H1 (cell line): ENCODE measurements around the gene CORO7. TPM values are rescaled to one million over a fixed set of nuclear protein-coding genes. Genes with fewer than 3 reads are reported as not detected.

ENCODE experiments used
- EGR1 ChIP-seq: IDR thresholded peaks from 2 replicates; pipeline ENCODE4 v1.6.1; 2011; ENCODE audit warnings: low read depth, low read length, borderline replicate concordance
- EZH2 ChIP-seq: fragments of 200-600 bp; sonication (generic); IDR thresholded peaks from 2 replicates; pipeline ENCODE4 v1.7.1; 2012; ENCODE audit warnings: low read depth, mild to moderate bottlenecking, moderate library complexity, low read length, inconsistent platforms; ENCODE audit not compliant: severe bottlenecking
- NRF1 ChIP-seq: IDR thresholded peaks from 2 replicates; pipeline ENCODE4 v1.6.1; 2011; ENCODE audit warnings: mild to moderate bottlenecking, low read depth, low read length, improper control_type of control experiment
- PHF8 ChIP-seq: fragments of 200-600 bp; sonication (generic); conservative IDR thresholded peaks from 2 replicates; pipeline ENCODE4 v1.7.1; 2012; ENCODE audit warnings: low read depth, mild to moderate bottlenecking, inconsistent platforms, low read length, moderate library complexity
- POLR2A ChIP-seq, 2 experiments: IDR thresholded peaks; 1 replicate in 1 of 2; 2 replicates in 1 of 2; pipeline ENCODE4 v1.6.1; 2011; ENCODE audit warnings: low read depth in 2 of 2, low read length in 2 of 2, mild to moderate bottlenecking in 2 of 2; ENCODE audit errors: control extremely low read depth in 1 of 2
- POLR2AphosphoS5 ChIP-seq: IDR thresholded peaks from 2 replicates; pipeline ENCODE4 v1.6.1; 2011; ENCODE audit warnings: low read depth, low read length
- RBBP5 ChIP-seq: IDR thresholded peaks from 2 replicates; pipeline ENCODE4 v1.7.1; 2012; ENCODE audit warnings: low read depth, mild to moderate bottlenecking, inconsistent platforms, low read length, moderate library complexity, borderline replicate concordance
- TAF1 ChIP-seq: IDR thresholded peaks from 2 replicates; pipeline ENCODE4 v1.6.1; 2011; ENCODE audit warnings: mild to moderate bottlenecking, low read depth, low read length
- TBP ChIP-seq: IDR thresholded peaks from 2 replicates; pipeline ENCODE4 v1.6.1; 2011; ENCODE audit warnings: low read depth, low read length, improper control_type of control experiment
- polyA plus RNA-seq, 7 experiments: library from polyadenylated mRNA; depleted of rRNA in 3 of 7; stranded (reverse) in 5 of 7; unstranded in 2 of 7; fragments of >200 nt in 5 of 7; fragments of 200-250 nt in 2 of 7; gene quantifications; 1 replicate in 5 of 7; 2 replicates in 1 of 7; 4 replicates in 1 of 7; pipeline versions ENCODE4 v1.2.1 to v1.2.3, GENCODE V29; 2011 to 2013; ENCODE audit warnings: missing spikeins in 2 of 7, mixed read lengths in 2 of 7
- total RNA-seq: library from RNA; stranded (reverse); fragmentation: NEBNext Ultra II Directional; extraction: Animal tissue kit (Norgen Biotek cat#: 25700); gene quantifications from 2 replicates; pipeline ENCODE4 v1.2.1, GENCODE V29; 2021

The CORO7 gene
- total and polyA plus RNA-seq, 2 of the 8 experiments (the other 6 are each of a cell fraction or from before 2014, with no cell fraction given): 25.2 to 29.8 TPM

- TF ChIP-seq PHF8: peak; percentile 69
- TF ChIP-seq NRF1: peak; percentile 96
- peak; percentile 79 for TF ChIP-seq TAF1
- 0 out of 2 replicates have a peak, but pooled peaks have one; percentile 69 for TF ChIP-seq RBBP5
- no peak for TF ChIP-seq EGR1
- no peak for TF ChIP-seq EZH2
- TF ChIP-seq POLR2A (IDR thresholded peaks at IDR 0.05; ENCODE audit: control extremely low read depth in 1 of 2, low read depth in 2 of 2, low read length in 2 of 2): peak in 1 of 2 experiments; percentile 76; a peak in 2 of 3 replicates
- peak; percentile 79 for TF ChIP-seq POLR2AphosphoS5
- TF ChIP-seq TBP: peak; percentile 81
- TF ChIP-seq, all 59 proteins: peak for 12
Measured at GRCh38 chr16:4350787-4351659, 65.4 kb downstream of the CORO7 start, which contains the start of gene PAM16 (continued).
